GM23338 (cell line): ENCODE data around the gene IL11. TPM values are rescaled to one million over a fixed set of nuclear protein-coding genes. Genes with fewer than 3 reads are reported as not detected.

ENCODE experiments used
- ATAC-seq: fragments of 200-7000 bp; cut with Tn5 transposase; 3 replicates; pipeline ENCODE4 v1.9.1; 2020
- DNase-seq: peaks from one replicate; pipeline ENCODE4 v3.0.0-alpha.2; 2015; ENCODE audit warnings: low spot score
- H2AFZ ChIP-seq: fragments of 200-600 bp; sonication (generic); 2 replicates; pipeline ENCODE4 v1.8.0; 2016; ENCODE audit warnings: antibody characterized with exemption, mild to moderate bottlenecking, moderate library complexity
- H3F3A ChIP-seq: fragments of 200-600 bp; sonication (generic); replicated peaks from 2 replicates; pipeline ENCODE4 v1.8.0; 2017; ENCODE audit warnings: antibody characterized with exemption, mixed run types, low read depth
- H3K27ac ChIP-seq: fragments of 200-600 bp; sonication (generic); 2 replicates; pipeline ENCODE4 v1.6.1; 2016; ENCODE audit warnings: low read depth
- H3K27me3 ChIP-seq: fragments of 200-600 bp; sonication (generic); 2 replicates; pipeline ENCODE4 v1.8.0; 2016; ENCODE audit warnings: mild to moderate bottlenecking, mixed run types, moderate library complexity; ENCODE audit not compliant: insufficient read depth
- H3K36me3 ChIP-seq: fragments of 200-600 bp; sonication (generic); 2 replicates; pipeline ENCODE4 v1.8.0; 2016; ENCODE audit warnings: mild to moderate bottlenecking; ENCODE audit not compliant: insufficient read depth
- H3K4me1 ChIP-seq: fragments of 200-600 bp; sonication (generic); 2 replicates; pipeline ENCODE4 v1.8.0; 2016; ENCODE audit warnings: mild to moderate bottlenecking, moderate library complexity; ENCODE audit not compliant: insufficient read depth
- H3K4me2 ChIP-seq: fragments of 200-600 bp; sonication (generic); 2 replicates; pipeline ENCODE4 v1.7.1; 2017; ENCODE audit warnings: mixed run types
- H3K4me3 ChIP-seq: fragments of 200-600 bp; sonication (generic); 2 replicates; pipeline ENCODE4 v1.6.1; 2016; ENCODE audit warnings: mixed run types
- H3K79me2 ChIP-seq: fragments of 200-600 bp; sonication (generic); replicated peaks from 2 replicates; pipeline ENCODE4 v1.8.0; 2017; ENCODE audit warnings: mild to moderate bottlenecking; ENCODE audit not compliant: insufficient read depth
- H3K9me2 ChIP-seq: fragments of 200-600 bp; sonication (generic); 2 replicates; pipeline ENCODE4 v1.8.0; 2017; ENCODE audit not compliant: insufficient read depth
- H4K20me1 ChIP-seq: fragments of 200-600 bp; sonication (generic); replicated peaks from 2 replicates; pipeline ENCODE4 v1.8.0; 2017; ENCODE audit warnings: mild to moderate bottlenecking; ENCODE audit not compliant: insufficient read depth
- H3K27ac Mint-ChIP-seq: 2 replicates; pipeline ENCODE4 v1.8.0; 2020; ENCODE audit warnings: inconsistent platforms, mild to moderate bottlenecking, moderate library complexity, mixed read lengths
- H3K27me3 Mint-ChIP-seq: 3 replicates; pipeline ENCODE4 v1.8.0; 2022; ENCODE audit warnings: low read depth, mild to moderate bottlenecking, moderate library complexity, mixed read lengths, inconsistent platforms; ENCODE audit not compliant: insufficient read depth, poor library complexity
- H3K36me3 Mint-ChIP-seq: 3 replicates; pipeline ENCODE4 v1.8.0; 2021; ENCODE audit warnings: low read depth, mild to moderate bottlenecking, inconsistent platforms, moderate library complexity, mixed read lengths
- H3K4me1 Mint-ChIP-seq: 3 replicates; pipeline ENCODE4 v1.8.0; 2020; ENCODE audit warnings: mild to moderate bottlenecking, inconsistent platforms, mixed read lengths
- H3K4me3 Mint-ChIP-seq: 3 replicates; pipeline ENCODE4 v1.8.0; 2021; ENCODE audit warnings: moderate library complexity, mild to moderate bottlenecking, inconsistent platforms, mixed read lengths
- H3K9me3 Mint-ChIP-seq: 3 replicates; pipeline ENCODE4 v1.8.0; 2020; ENCODE audit warnings: moderate library complexity, mild to moderate bottlenecking, inconsistent platforms, mixed read lengths
- CREB1 ChIP-seq: fragments of 250-450 bp; sonication (Bioruptor Pico); IDR thresholded peaks from 2 replicates; pipeline ENCODE4 v1.5.0; 2020; ENCODE audit warnings: low read depth, mild to moderate bottlenecking, moderate library complexity
- ETS1 ChIP-seq: IDR thresholded peaks from 2 replicates; pipeline ENCODE4 v1.6.1; 2016; ENCODE audit warnings: antibody characterized with exemption
- EZH2 ChIP-seq: fragments of 200-600 bp; sonication (generic); IDR thresholded peaks from one replicate; pipeline ENCODE4 v1.8.0; 2017; ENCODE audit warnings: antibody characterized with exemption, mild to moderate bottlenecking, low read depth; ENCODE audit not compliant: unreplicated experiment
- JUNB ChIP-seq: IDR thresholded peaks from one replicate; pipeline ENCODE4 v1.6.1; 2016; ENCODE audit warnings: antibody characterized with exemption; ENCODE audit not compliant: unreplicated experiment
- STAT1 ChIP-seq: IDR thresholded peaks from one replicate; pipeline ENCODE4 v1.6.1; 2016; ENCODE audit warnings: antibody characterized with exemption; ENCODE audit not compliant: unreplicated experiment
- ZNF114 ChIP-seq: fragments of 250-450 bp; sonication (Bioruptor Pico); IDR thresholded peaks from 2 replicates; pipeline ENCODE4 v1.5.0; 2020; ENCODE audit warnings: mild to moderate bottlenecking, moderate library complexity
- polyA plus RNA-seq: library from polyadenylated mRNA; unstranded; fragments of >200 nt; fragmentation: Nextera tagmentation; extraction: Ambion mirVana; gene quantifications from 2 replicates; pipeline ENCODE4 v1.2.1, GENCODE V29; 2016
- total RNA-seq: library from RNA; depleted of rRNA; stranded (reverse); fragments of >200 nt; shearing (Covaris generic); gene quantifications from 2 replicates; pipeline ENCODE4 v1.2.3, GENCODE V29; 2014
- TF ChIP-seq, protein P1 (sequence below): fragments of 250-450 bp; sonication (Bioruptor Pico); IDR thresholded peaks from 2 replicates; pipeline ENCODE4 v1.5.0; 2020; ENCODE audit warnings: mild to moderate bottlenecking, moderate library complexity

IL11 gene
- total and polyA plus RNA-seq, 2 experiments from 2014 or later: 0.58 to 2.2 TPM

GRCh38 chr19:55365964-55366363 lies 4.3 kb downstream of the IL11 start (continued):
- TF ChIP-seq, protein P1, sequence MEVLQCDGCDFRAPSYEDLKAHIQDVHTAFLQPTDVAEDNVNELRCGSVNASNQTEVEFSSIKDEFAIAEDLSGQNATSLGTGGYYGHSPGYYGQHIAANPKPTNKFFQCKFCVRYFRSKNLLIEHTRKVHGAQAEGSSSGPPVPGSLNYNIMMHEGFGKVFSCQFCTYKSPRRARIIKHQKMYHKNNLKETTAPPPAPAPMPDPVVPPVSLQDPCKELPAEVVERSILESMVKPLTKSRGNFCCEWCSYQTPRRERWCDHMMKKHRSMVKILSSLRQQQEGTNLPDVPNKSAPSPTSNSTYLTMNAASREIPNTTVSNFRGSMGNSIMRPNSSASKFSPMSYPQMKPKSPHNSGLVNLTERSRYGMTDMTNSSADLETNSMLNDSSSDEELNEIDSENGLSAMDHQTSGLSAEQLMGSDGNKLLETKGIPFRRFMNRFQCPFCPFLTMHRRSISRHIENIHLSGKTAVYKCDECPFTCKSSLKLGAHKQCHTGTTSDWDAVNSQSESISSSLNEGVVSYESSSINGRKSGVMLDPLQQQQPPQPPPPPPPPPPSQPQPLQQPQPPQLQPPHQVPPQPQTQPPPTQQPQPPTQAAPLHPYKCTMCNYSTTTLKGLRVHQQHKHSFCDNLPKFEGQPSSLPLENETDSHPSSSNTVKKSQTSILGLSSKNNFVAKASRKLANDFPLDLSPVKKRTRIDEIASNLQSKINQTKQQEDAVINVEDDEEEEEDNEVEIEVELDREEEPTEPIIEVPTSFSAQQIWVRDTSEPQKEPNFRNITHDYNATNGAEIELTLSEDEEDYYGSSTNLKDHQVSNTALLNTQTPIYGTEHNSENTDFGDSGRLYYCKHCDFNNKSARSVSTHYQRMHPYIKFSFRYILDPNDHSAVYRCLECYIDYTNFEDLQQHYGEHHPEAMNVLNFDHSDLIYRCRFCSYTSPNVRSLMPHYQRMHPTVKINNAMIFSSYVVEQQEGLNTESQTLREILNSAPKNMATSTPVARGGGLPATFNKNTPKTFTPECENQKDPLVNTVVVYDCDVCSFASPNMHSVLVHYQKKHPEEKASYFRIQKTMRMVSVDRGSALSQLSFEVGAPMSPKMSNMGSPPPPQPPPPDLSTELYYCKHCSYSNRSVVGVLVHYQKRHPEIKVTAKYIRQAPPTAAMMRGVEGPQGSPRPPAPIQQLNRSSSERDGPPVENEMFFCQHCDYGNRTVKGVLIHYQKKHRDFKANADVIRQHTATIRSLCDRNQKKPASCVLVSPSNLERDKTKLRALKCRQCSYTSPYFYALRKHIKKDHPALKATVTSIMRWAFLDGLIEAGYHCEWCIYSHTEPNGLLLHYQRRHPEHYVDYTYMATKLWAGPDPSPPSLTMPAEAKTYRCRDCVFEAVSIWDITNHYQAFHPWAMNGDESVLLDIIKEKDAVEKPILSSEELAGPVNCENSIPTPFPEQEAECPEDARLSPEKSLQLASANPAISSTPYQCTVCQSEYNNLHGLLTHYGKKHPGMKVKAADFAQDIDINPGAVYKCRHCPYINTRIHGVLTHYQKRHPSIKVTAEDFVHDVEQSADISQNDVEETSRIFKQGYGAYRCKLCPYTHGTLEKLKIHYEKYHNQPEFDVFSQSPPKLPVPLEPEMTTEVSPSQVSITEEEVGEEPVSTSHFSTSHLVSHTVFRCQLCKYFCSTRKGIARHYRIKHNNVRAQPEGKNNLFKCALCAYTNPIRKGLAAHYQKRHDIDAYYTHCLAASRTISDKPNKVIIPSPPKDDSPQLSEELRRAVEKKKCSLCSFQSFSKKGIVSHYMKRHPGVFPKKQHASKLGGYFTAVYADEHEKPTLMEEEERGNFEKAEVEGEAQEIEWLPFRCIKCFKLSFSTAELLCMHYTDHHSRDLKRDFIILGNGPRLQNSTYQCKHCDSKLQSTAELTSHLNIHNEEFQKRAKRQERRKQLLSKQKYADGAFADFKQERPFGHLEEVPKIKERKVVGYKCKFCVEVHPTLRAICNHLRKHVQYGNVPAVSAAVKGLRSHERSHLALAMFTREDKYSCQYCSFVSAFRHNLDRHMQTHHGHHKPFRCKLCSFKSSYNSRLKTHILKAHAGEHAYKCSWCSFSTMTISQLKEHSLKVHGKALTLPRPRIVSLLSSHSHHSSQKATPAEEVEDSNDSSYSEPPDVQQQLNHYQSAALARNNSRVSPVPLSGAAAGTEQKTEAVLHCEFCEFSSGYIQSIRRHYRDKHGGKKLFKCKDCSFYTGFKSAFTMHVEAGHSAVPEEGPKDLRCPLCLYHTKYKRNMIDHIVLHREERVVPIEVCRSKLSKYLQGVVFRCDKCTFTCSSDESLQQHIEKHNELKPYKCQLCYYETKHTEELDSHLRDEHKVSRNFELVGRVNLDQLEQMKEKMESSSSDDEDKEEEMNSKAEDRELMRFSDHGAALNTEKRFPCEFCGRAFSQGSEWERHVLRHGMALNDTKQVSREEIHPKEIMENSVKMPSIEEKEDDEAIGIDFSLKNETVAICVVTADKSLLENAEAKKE (CRISPR knock-in tag): no peak
- no peak for TF ChIP-seq ETS1
- no peak for TF ChIP-seq EZH2
- TF ChIP-seq JUNB: no peak
- TF ChIP-seq STAT1: no peak
- TF ChIP-seq CREB1: no peak
- no peak for TF ChIP-seq ZNF114

DNA sequence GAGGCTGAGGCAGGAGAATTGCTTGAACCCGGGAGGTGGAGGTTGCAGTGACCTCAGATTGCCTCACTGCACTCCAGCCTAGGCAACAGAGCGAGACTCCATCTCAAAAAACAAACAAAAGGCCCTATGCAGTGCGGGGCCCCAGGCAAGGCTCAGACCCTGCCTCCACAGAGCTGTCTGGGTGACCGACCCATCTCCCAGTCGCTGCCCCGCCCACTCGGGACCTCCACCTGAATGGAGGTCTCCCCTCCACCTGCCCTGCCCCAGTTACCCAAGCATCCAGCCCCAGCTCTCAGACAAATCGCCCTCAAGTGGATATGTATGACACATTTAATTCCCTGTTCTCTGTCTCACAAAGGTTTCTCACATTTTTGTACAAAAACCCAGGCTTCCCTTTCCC lies 5.0 kb downstream of the IL11 start:
- DNase-seq (no peak), ATAC-seq (no peak)
- peaks cover 33% of the 10 kb centered on the region for H3K27me3 ChIP-seq
- Mint-ChIP-seq H3K9me3 (no peaks in the 10 kb centered on the region; the same call in 2 of the 3 replicates), H3K4me1 (peaks cover 13% of the 10 kb centered on the region; the same call in 2 of the 3 replicates), H3K27me3 (peaks cover 35% of the 10 kb centered on the region), H3K27ac (no peak overlapping the region), H3K4me3 (no peak overlapping the region), H3K36me3 (no peaks in the 10 kb centered on the region)
- peaks cover 4% of the 10 kb centered on the region; the same call in 1 of the 2 replicates for H3F3A ChIP-seq
- no peaks in the 10 kb centered on the region for H3K4me1 ChIP-seq
- no peaks in the 10 kb centered on the region for H4K20me1 ChIP-seq
- H3K36me3 ChIP-seq: no peaks in the 10 kb centered on the region
- no peak overlapping the region for H3K4me2 ChIP-seq
- H3K27ac ChIP-seq: no peak overlapping the region
- H2AFZ ChIP-seq: no peak overlapping the region
- TF ChIP-seq CREB1: no peak
- H3K4me3 ChIP-seq: no peak overlapping the region
- H3K9me2 ChIP-seq: no peaks in the 10 kb centered on the region
- no peaks in the 10 kb centered on the region for H3K79me2 ChIP-seq
